IMR-90 (cell line): Measurements from ENCODE around the gene ODAD3. TPM values are rescaled to one million over a fixed set of nuclear protein-coding genes. Genes with fewer than 3 reads are reported as not detected.

Experiments
- ATAC-seq: fragments of 200-7000 bp; cut with Tn5 transposase; 2 replicates; pipeline ENCODE4 v1.9.1; 2020; ENCODE audit warnings: low read depth, mild to moderate bottlenecking, moderate library complexity
- BruUV-seq: library from RNA; stranded (reverse); fragments of 400-500 nt; replicated peaks from 2 replicates; lab custom pipeline; 2021; lab: Mats Ljungman, UMichigan
- CTCF ChIA-PET: fragments of 300-600 bp; formaldehyde crosslinking; extraction: SDS; loops from one replicate; lab custom pipeline; 2021; ENCODE audit warnings: antibody characterized with exemption; lab: Yijun Ruan, JAX
- POLR2A ChIA-PET: fragments of 300-600 bp; sonication (Branson Sonifier 250); formaldehyde crosslinking; loops from one replicate; lab custom pipeline; 2022; ENCODE audit warnings: antibody characterized with exemption; ENCODE audit not compliant: unreplicated experiment; lab: Charles Lee
- DNase-seq: peaks from one replicate; pipeline ENCODE4 v3.0.0; 2013
- H2AFZ ChIP-seq: replicated peaks from 2 replicates; pipeline ENCODE3; 2013; ENCODE audit warnings: low read length, mild to moderate bottlenecking; ENCODE audit not compliant: poor library complexity
- H2AK5ac ChIP-seq: 2 replicates; pipeline ENCODE4 v1.6.1; 2013; ENCODE audit warnings: low read depth, low read length, inconsistent platforms
- H2AK9ac ChIP-seq: replicated peaks from 2 replicates; pipeline ENCODE3; 2013; ENCODE audit warnings: mild to moderate bottlenecking, low read depth, low read length, moderate library complexity; ENCODE audit not compliant: poor library complexity
- H2BK120ac ChIP-seq: 2 replicates; pipeline ENCODE4 v1.6.1; 2013; ENCODE audit warnings: low read depth, low read length, inconsistent platforms
- H2BK15ac ChIP-seq: 3 replicates; pipeline ENCODE4 v1.6.1; 2013; ENCODE audit warnings: low read depth, low read length, inconsistent platforms
- H2BK20ac ChIP-seq: 2 replicates; pipeline ENCODE4 v1.6.1; 2013; ENCODE audit warnings: low read depth, mild to moderate bottlenecking, inconsistent platforms, low read length, moderate library complexity
- H2BK5ac ChIP-seq: 2 replicates; pipeline ENCODE4 v1.6.1; 2013; ENCODE audit warnings: mild to moderate bottlenecking, low read depth, low read length, inconsistent platforms; ENCODE audit not compliant: poor library complexity, severe bottlenecking
- H3K14ac ChIP-seq: replicated peaks from 2 replicates; pipeline ENCODE4 v1.6.1; 2013; ENCODE audit warnings: low read depth, low read length, inconsistent platforms
- H3K18ac ChIP-seq: 2 replicates; pipeline ENCODE4 v1.6.1; 2013; ENCODE audit warnings: low read depth, low read length, control low read depth
- H3K23ac ChIP-seq: 2 replicates; pipeline ENCODE4 v1.6.1; 2013; ENCODE audit warnings: low read depth, low read length, inconsistent platforms
- H3K27ac ChIP-seq: 2 replicates; pipeline ENCODE4 v1.5.1; 2013; ENCODE audit warnings: mild to moderate bottlenecking, control low read depth, low read length; ENCODE audit not compliant: insufficient read depth
- H3K27me3 ChIP-seq: 2 replicates; pipeline ENCODE4 v1.6.1; 2013; ENCODE audit warnings: low read length; ENCODE audit not compliant: control insufficient read depth, insufficient read depth
- H3K36me3 ChIP-seq: 2 replicates; pipeline ENCODE4 v1.6.1; 2013; ENCODE audit warnings: low read length, mixed read lengths; ENCODE audit not compliant: control insufficient read depth, insufficient read depth
- H3K4ac ChIP-seq: 2 replicates; pipeline ENCODE4 v1.6.1; 2013; ENCODE audit warnings: low read depth, low read length, inconsistent platforms
- H3K4me1 ChIP-seq: 2 replicates; pipeline ENCODE4 v1.6.1; 2013; ENCODE audit warnings: low read length, mixed read lengths; ENCODE audit not compliant: control insufficient read depth, insufficient read depth
- H3K4me2 ChIP-seq: 2 replicates; pipeline ENCODE4 v1.6.1; 2013; ENCODE audit warnings: low read depth, mild to moderate bottlenecking, control low read depth, low read length, moderate library complexity
- H3K4me3 ChIP-seq: 2 replicates; pipeline ENCODE4 v1.5.1; 2013; ENCODE audit warnings: low read depth, mild to moderate bottlenecking, control low read depth, low read length, moderate library complexity; ENCODE audit not compliant: insufficient read depth
- H3K56ac ChIP-seq: 2 replicates; pipeline ENCODE4 v1.6.1; 2013; ENCODE audit warnings: low read length, inconsistent platforms; ENCODE audit not compliant: insufficient read depth; ENCODE audit errors: extremely low read depth
- H3K79me1 ChIP-seq, 2 experiments: 2 replicates each; pipeline ENCODE4 v1.6.1; 2013; ENCODE audit warnings: low read length in 2 of 2, inconsistent platforms in 1 of 2, low read depth in 1 of 2
- H3K9ac ChIP-seq: 2 replicates; pipeline ENCODE4 v1.6.1; 2013; ENCODE audit warnings: low read depth, low read length, control low read depth
- H3K9me1 ChIP-seq: 2 replicates; pipeline ENCODE4 v1.6.1; 2013; ENCODE audit warnings: low read length, inconsistent platforms; ENCODE audit not compliant: insufficient read depth
- H3K9me3 ChIP-seq: 2 replicates; pipeline ENCODE4 v1.6.1; 2013; ENCODE audit warnings: low read length; ENCODE audit not compliant: control insufficient read depth, insufficient read depth
- H4K20me1 ChIP-seq: 2 replicates; pipeline ENCODE4 v1.6.1; 2013; ENCODE audit warnings: low read length, inconsistent platforms; ENCODE audit not compliant: insufficient read depth
- H4K5ac ChIP-seq: 2 replicates; pipeline ENCODE4 v1.6.1; 2013; ENCODE audit warnings: mild to moderate bottlenecking, low read depth, low read length, control low read depth
- H4K8ac ChIP-seq, 2 experiments: 2 replicates each; pipeline ENCODE4 v1.6.1; 2013; ENCODE audit warnings: low read depth in 2 of 2, low read length in 2 of 2, control low read depth in 1 of 2, inconsistent platforms in 1 of 2
- H4K91ac ChIP-seq: 2 replicates; pipeline ENCODE4 v1.6.1; 2013; ENCODE audit warnings: low read depth, low read length, inconsistent platforms; ENCODE audit not compliant: insufficient read depth
- BHLHE40 ChIP-seq: fragments of 150-350 bp; IDR thresholded peaks from 2 replicates; pipeline ENCODE4 v1.6.1; 2016; ENCODE audit warnings: mild to moderate bottlenecking, low read depth, low read length
- CEBPB ChIP-seq: IDR thresholded peaks from 2 replicates; pipeline ENCODE4 v1.6.1; 2012; ENCODE audit warnings: low read depth, low read length, improper control_type of control experiment
- CHD1 ChIP-seq: IDR thresholded peaks from 2 replicates; pipeline ENCODE4 v1.6.1; 2012; ENCODE audit warnings: low read depth, low read length, improper control_type of control experiment
- FOS ChIP-seq: fragments of 150-350 bp; IDR thresholded peaks from 2 replicates; pipeline ENCODE4 v1.6.1; 2016; ENCODE audit warnings: low read depth, low read length
- MAFK ChIP-seq: IDR thresholded peaks from 2 replicates; pipeline ENCODE4 v1.6.1; 2012; ENCODE audit warnings: low read depth, low read length, improper control_type of control experiment
- MAZ ChIP-seq: IDR thresholded peaks from 2 replicates; pipeline ENCODE4 v1.6.1; 2012; ENCODE audit warnings: low read depth, mild to moderate bottlenecking, low read length, improper control_type of control experiment, moderate library complexity, borderline replicate concordance
- MXI1 ChIP-seq: IDR thresholded peaks from 2 replicates; pipeline ENCODE4 v1.6.1; 2012; ENCODE audit warnings: low read depth, mild to moderate bottlenecking, low read length, moderate library complexity, borderline replicate concordance
- NFE2L2 ChIP-seq: fragments of 150-350 bp; IDR thresholded peaks from 2 replicates; pipeline ENCODE4 v1.6.1; 2016; ENCODE audit warnings: low read depth, mild to moderate bottlenecking, low read length
- POLR2A ChIP-seq: IDR thresholded peaks from 2 replicates; pipeline ENCODE4 v1.6.1; 2012; ENCODE audit warnings: mild to moderate bottlenecking, low read depth, low read length
- RAD21 ChIP-seq: IDR thresholded peaks from 2 replicates; pipeline ENCODE4 v1.6.1; 2012; ENCODE audit warnings: low read length, improper control_type of control experiment
- RCOR1 ChIP-seq: IDR thresholded peaks from 2 replicates; pipeline ENCODE4 v1.6.1; 2012; ENCODE audit warnings: mild to moderate bottlenecking, low read length, improper control_type of control experiment; ENCODE audit not compliant: insufficient replicate concordance
- RFX5 ChIP-seq: IDR thresholded peaks from 2 replicates; pipeline ENCODE4 v1.8.0; 2012; ENCODE audit warnings: low read depth, mild to moderate bottlenecking, low read length, moderate library complexity
- SMC3 ChIP-seq: fragments of 150-350 bp; IDR thresholded peaks from 2 replicates; pipeline ENCODE4 v1.6.1; 2016; ENCODE audit warnings: low read depth, mild to moderate bottlenecking, antibody characterized with exemption, low read length, moderate library complexity
- WGBS, 2 experiments: methylation state at CpG; one replicate each; pipeline versions ENCODE4 v1.1.5 to v1.1.7; 2013; ENCODE audit warnings: missing lambda C conversion rate in 2 of 2; ENCODE audit not compliant: insufficient read length in 1 of 2; ENCODE audit errors: extremely low coverage in 2 of 2; 5-methylcytosine and 5-hydroxymethylcytosine counted together
- dilution Hi-C: fragments of 300-500 bp; cut with HindIII; formaldehyde crosslinking; loops from one replicate; pipeline ENCODE4 v1.14.3; 2018; ENCODE audit warnings: low sequenced_read_pairs; ENCODE audit not compliant: unreplicated experiment
- in situ Hi-C: fragments of 300-500 bp; cut with MboI; formaldehyde crosslinking; loops from 3 replicates; pipeline ENCODE4 v1.14.3; 2019; ENCODE audit warnings: low sequenced_read_pairs, inconsistent platforms, mixed read lengths
- intact Hi-C: fragments of 100-400 bp; cut with micrococcal nuclease; formaldehyde crosslinking; loops from 2 replicates; pipeline ENCODE4 v1.10.0; 2022
- polyA plus RNA-seq, 3 experiments: library from polyadenylated mRNA; depleted of rRNA; stranded (reverse); fragments of >200 nt; gene quantifications; 2 replicates each; pipeline ENCODE4 v1.2.3, GENCODE V29; 2012; ENCODE audit warnings: low replicate concordance in 1 of 3
- total RNA-seq: library from RNA; depleted of rRNA; stranded (reverse); fragments of >200 nt; gene quantifications from 2 replicates; pipeline ENCODE4 v1.2.3, GENCODE V29; 2012
- TF ChIP-seq, protein P1 (sequence below): conservative IDR thresholded peaks from 2 replicates; pipeline ENCODE4 v1.5.1; 2012; ENCODE audit warnings: mild to moderate bottlenecking, low read depth, low read length, improper control_type of control experiment
- TF ChIP-seq, protein P2 (sequence below): fragments of 150-350 bp; IDR thresholded peaks from 2 replicates; pipeline ENCODE4 v1.6.1; 2017; ENCODE audit warnings: mild to moderate bottlenecking, antibody characterized with exemption, low read length, low read depth
- TF ChIP-seq, protein P3 (sequence below): fragments of 150-350 bp; IDR thresholded peaks from 2 replicates; pipeline ENCODE4 v1.6.1; 2016; ENCODE audit warnings: low read depth, mild to moderate bottlenecking, low read length, moderate library complexity, borderline replicate concordance

The ODAD3 gene
- total and polyA plus RNA-seq, 2 of the 4 experiments (the other 2 are of a cell fraction), result under 0.01 to 0.44 TPM

DNA sequence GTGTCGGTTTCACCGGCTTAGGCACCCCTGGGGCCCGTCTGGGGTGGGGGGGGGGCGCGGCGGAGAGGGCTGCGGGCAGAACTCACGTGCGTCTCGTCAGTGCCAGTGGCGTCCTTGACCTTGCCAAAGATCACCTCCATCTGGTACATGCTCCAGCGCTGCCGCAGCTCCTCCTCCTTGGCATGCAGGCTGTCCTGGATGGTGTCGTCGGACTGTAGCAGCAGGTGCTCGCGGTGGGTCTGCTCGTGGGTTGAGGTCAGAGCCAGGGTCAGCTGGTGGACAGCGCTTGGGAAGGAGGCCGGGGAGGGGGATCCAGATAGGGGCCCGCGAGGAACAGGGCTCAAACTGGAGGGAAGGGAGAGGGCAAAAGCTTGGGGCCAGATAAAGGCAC lies 11.1 kb downstream of the ODAD3 start:
- Histone ChIP-seq H2AK5ac (no peak overlapping the region), H2BK20ac (no peak overlapping the region), H3K4me1 (peaks cover 2% of the 10 kb centered on the region; the same call in 1 of the 2 replicates), H3K9ac (no peak overlapping the region), H3K79me1 (no peaks in the 10 kb centered on the region), H3K4me3 (no peak overlapping the region), H2AFZ (peak overlapping the region; percentile 56), H3K27me3 (peaks cover 37% of the 10 kb centered on the region), H3K4ac (no peak overlapping the region), H2BK120ac (no peak overlapping the region), H3K9me3 (no peaks in the 10 kb centered on the region), H3K23ac (no peak overlapping the region; the same call in 1 of the 2 replicates), H4K8ac (no peak overlapping the region), H4K5ac (no peak overlapping the region), H4K20me1 (no peaks in the 10 kb centered on the region), H2AK9ac (no peak overlapping the region), H3K18ac (no peak overlapping the region), H3K56ac (no peak overlapping the region), H2BK15ac (no peak overlapping the region), H3K27ac (no peak overlapping the region), H3K9me1 (no peaks in the 10 kb centered on the region), H4K91ac (no peak overlapping the region), H3K36me3 (no peaks in the 10 kb centered on the region), H2BK5ac (no peak overlapping the region), H3K14ac (no peak overlapping the region), H3K4me2 (no peak overlapping the region)
- no peak for ATAC-seq
- dilution Hi-C loops (no loop called here), in situ Hi-C loops (no loop called here), intact Hi-C loops (loop anchor here (5.0 kb wide), 1 partner anchor 41 kb away; the partner anchor contains the start of gene EPOR)
- DNase-seq, result no peak
- WGBS, 2 experiments, result 40% methylated on average over 2 of the region's 22 CpGs; no CpG with 5 or more reads in 1 of the 2 experiments
- no TSS peak for BruUV-seq
- CTCF ChIA-PET, result interaction anchor here (0.8 kb wide), 1 partner anchor 41 kb away, joined by 3 read pairs; no protein-coding TSS in a partner anchor
- no peak for TF ChIP-seq RCOR1
- TF ChIP-seq, protein P1, sequence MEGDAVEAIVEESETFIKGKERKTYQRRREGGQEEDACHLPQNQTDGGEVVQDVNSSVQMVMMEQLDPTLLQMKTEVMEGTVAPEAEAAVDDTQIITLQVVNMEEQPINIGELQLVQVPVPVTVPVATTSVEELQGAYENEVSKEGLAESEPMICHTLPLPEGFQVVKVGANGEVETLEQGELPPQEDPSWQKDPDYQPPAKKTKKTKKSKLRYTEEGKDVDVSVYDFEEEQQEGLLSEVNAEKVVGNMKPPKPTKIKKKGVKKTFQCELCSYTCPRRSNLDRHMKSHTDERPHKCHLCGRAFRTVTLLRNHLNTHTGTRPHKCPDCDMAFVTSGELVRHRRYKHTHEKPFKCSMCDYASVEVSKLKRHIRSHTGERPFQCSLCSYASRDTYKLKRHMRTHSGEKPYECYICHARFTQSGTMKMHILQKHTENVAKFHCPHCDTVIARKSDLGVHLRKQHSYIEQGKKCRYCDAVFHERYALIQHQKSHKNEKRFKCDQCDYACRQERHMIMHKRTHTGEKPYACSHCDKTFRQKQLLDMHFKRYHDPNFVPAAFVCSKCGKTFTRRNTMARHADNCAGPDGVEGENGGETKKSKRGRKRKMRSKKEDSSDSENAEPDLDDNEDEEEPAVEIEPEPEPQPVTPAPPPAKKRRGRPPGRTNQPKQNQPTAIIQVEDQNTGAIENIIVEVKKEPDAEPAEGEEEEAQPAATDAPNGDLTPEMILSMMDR, result no peak
- no peak for TF ChIP-seq SMC3
- no peak for TF ChIP-seq MAZ
- TF ChIP-seq, protein P2, sequence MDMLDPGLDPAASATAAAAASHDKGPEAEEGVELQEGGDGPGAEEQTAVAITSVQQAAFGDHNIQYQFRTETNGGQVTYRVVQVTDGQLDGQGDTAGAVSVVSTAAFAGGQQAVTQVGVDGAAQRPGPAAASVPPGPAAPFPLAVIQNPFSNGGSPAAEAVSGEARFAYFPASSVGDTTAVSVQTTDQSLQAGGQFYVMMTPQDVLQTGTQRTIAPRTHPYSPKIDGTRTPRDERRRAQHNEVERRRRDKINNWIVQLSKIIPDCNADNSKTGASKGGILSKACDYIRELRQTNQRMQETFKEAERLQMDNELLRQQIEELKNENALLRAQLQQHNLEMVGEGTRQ, result no peak
- no peak for TF ChIP-seq RAD21
- no peak for TF ChIP-seq POLR2A
- TF ChIP-seq CHD1, result no peak
- TF ChIP-seq MXI1, result no peak
- TF ChIP-seq BHLHE40, result no peak
- no peak for TF ChIP-seq CEBPB
- TF ChIP-seq FOS, result no peak
- no peak for TF ChIP-seq NFE2L2
- TF ChIP-seq RFX5, result no peak
- TF ChIP-seq, protein P3, sequence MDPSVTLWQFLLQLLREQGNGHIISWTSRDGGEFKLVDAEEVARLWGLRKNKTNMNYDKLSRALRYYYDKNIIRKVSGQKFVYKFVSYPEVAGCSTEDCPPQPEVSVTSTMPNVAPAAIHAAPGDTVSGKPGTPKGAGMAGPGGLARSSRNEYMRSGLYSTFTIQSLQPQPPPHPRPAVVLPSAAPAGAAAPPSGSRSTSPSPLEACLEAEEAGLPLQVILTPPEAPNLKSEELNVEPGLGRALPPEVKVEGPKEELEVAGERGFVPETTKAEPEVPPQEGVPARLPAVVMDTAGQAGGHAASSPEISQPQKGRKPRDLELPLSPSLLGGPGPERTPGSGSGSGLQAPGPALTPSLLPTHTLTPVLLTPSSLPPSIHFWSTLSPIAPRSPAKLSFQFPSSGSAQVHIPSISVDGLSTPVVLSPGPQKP, result no peak
- TF ChIP-seq MAFK, result no peak
- POLR2A ChIA-PET, result no interaction called here
